Superior temporal gyrus (tissue), 1 donor: Measurements from ENCODE around the gene POU5F1.

Experiments
- DNase-seq: peaks from one replicate; pipeline ENCODE4 v3.0.0-alpha.2; 2016; ENCODE audit errors: extremely low spot score

The POU5F1 gene

DNA sequence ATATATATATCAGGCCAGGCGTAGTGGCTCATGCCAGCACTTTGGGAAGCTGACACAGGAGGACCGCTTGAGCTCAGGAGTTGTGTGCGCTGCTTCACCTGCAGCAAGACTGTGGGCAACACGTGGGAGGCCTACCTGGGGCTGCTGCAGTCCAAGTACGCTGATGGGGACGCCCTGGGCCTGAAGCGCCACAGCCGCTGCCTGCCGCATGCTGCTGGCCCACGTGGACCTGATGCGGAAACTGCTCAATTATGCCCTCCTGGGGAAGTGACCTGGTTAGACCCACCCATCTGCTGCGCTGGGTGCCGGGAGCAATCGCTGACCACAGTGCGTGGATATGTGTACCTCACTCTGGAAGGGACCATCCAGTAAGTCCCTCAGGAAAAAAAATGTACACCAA lies 29.8 kb downstream of the POU5F1 start:
- DNase-seq, result no peak

GRCh38 chr6:31139599-31139998 lies 30.9 kb downstream of the POU5F1 start:
- DNase-seq, result no peak

DNA sequence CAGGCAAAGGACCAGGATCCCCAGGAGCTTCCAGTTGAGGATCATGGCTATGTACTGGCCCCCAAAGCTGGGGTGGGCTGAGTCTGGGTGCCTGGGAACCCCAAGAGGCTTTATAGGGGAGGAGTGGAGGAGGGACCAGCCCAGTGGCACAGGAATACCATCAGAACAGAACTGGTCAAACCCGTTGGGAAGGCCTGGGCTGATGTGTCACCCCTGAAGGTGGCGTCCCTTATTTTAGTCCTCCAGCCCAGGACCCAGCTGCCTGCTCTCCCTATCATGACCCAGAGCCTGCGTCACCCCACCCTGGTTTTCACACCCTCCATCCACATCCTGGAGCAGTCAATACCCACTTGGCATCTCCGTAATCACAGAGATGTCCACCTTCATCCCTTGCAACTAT lies 31.5 kb downstream of the POU5F1 start, which contains the start of gene PSORS1C2:
PSORS1C2 (minus strand) TSS at position 85 of the 400 bp plus-strand sequence; CDS start at position 45, 40 bp downstream.
- no peak for DNase-seq

DNA sequence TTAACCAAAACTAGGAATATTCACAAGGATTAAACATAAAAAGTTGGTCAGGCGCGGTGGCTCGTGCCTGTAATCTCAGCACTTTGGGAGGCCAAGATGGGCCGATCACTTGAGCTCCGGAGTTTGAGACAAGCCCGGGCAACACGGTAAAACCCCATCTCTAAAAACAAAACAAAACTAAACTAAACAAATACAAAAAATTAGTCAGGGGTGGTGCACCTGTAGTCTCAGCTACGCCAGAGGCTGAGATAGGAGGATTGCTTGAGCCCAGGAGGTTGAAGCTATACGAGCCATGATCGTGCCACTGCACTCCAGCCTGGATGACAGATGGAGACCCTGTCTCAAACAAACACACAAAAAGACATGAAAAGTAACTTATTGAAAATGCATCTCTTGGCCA lies 34.8 kb downstream of the POU5F1 start:
- no peak for DNase-seq

DNA sequence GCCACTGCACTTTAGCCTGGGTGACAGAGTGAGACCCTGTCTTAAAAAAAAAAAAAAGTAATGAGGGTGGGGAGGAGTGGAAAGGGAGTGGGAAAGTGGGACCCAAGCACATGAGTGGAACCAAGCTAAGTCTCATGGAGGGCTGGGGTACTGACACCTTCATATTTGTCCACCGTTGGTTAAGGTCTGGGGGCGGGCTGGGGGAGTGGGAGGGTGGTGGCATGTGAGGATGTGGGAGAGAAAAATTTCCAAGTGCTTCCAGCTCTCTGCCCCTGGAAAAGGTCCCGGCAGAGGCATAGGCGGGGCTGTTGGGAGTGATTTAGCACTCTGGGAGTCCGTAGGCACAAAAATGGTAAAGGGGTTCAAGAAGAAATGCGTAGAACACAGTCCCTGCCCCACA lies 37.7 kb downstream of the POU5F1 start:
- no peak for DNase-seq

DNA sequence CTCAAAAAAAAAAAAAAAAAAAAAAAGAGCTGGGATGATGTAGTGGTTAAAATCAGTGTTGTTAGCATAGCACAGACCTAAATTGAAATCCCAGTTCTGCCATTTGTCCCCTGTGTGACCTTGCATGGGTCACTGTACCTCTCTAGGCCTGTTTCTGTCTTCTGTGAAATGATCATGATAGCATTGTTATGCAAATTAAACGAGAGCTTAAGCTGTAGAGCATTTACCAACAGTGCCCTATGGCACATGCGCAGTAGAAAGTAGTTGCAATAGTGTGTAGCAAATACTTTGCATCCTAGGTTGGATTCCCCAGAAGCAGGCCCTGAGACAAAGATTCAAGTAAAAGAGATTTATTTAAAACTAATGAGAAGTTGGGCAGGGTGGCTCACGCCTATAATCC lies 38.9 kb downstream of the POU5F1 start:
- DNase-seq, result no peak

GRCh38 chr6:31130751-31131150 lies 39.7 kb downstream of the POU5F1 start:
- no peak for DNase-seq

- no peak for DNase-seq
These were observed 41.4 kb downstream of the POU5F1 start for GRCh38 chr6:31129130-31129529.

DNA sequence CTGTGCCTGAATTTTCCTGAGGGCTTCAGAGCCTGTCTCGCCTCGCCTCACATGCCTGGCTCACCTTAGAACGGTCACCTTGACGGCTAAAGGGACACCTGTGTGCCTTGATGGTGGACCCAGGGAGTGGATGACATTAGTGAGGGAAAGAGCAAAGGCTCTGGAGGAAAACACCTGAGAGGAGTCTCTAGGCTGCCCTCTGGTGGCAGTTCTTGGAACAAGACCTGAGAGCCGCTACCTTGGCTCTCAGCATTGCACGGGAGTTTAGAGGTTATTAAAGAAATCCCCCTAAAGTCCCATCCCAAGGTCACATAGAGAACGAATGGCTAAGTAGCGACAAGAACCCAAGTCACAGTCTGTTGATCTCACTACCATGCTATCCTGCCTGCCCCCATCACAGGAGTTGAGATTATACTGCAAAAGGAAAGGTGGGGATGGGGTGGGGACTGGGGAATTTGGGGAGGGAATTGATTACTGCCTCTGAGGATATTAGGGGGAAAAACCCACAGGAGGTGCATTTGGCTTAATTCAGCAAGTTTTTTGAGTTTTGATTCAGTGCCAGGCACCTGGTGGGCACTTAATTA lies 42.3 kb downstream of the POU5F1 start:
- peak; percentile 69 for DNase-seq

DNA sequence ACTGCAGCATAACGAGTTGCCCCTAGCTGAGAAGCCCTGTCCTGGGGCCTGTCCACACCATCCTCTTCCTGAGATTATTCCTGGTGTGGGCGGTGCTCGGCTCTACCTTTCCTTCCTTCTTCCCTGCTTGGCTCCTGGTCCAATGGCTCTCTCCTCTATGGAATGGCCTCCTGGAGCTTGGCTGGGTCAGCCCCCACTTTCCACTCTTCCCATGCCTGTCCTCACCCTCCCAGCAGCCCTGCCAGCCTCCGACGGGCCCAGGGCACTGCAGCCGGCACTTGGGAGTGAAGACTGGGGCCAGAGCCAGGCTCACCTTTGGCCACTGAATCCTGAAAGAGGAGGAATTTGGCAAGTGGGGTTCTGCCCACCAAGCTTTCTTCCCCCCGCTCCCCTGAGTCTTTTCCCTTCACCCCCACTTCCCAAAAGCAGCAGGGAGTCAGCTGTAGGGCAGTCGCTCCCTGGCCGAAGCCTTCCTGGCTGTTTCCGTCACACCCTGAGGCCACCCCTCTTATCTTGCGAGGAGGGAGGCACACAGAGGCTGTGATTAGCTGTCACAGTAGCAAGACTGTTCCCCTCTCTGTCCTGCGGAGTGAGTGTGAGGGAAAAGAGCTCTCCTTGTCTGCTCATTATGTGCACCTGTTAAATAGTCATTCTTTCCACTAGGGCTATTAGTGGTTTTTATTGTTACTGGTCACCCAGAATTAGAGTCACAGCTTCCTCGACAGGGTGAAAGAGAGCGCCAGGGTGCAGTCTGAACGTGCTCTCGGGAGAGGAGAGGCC lies 43.9 kb downstream of the POU5F1 start:
- no peak for DNase-seq

- no peak for DNase-seq
These were observed 44.7 kb downstream of the POU5F1 start for GRCh38 chr6:31125586-31126363.

DNA sequence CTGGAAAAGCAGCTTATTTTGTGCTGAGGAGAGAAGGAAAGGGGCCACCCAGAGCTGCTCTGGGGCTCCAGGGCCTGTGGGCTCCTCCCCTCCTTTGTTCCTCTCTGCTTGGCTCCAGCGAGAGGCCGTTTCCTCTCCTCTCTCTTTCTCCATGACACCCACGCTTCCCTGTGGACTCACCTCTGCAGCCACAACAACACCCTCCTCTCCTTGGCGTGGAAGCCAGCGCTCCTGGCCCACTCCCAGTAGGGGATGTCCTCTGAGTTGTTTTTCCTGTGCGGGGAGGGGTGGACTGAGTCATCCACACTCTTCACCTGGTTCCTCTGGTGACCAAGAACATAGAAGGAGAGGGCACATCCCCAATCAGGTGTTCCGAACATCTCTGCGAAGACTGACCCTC lies 45.3 kb downstream of the POU5F1 start:
- no peak for DNase-seq

DNA sequence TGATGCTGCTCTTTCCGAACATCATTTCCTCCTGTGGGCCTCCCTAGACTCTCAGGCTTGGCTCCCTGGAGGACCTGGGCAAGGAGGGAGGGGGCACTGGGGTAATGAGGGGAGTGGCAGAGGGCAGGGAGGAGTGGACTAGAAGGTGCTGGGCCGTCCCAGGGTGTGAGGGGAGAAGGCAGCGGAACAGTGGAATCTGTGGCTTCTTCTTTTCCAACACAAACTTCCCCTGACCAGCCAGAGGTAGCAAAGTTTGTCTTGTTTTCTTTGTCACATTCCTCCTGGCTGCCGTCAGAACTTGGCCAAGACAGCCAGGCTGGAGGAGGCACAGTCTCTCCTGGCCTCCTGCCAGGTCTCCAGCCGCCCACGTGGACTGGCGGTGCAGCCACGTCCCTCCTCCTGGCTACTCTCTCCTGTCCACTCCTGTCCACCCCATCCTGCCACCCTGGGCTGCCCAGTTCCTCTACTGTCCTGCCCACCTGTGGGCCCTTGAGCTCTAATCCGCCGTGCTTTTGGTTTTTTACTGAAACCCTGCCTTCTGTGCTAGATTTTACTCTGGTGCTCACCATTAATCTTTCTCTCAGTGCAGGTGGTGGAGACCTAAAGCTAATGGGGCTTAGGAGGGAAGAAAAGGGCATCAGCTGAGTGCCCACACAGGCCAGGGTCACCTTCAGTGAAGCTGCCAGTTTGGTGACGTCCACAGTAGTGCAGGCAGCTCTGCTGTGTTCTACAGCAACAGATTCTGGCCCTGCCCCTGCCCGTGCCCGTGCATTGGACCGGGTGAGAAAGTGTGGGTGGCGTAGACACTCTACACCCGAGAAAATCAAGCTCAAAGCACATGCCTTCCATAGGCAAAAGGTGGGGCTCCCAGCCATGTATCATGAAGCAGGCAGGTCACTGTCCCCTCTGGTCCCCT lies 47.4 kb downstream of the POU5F1 start:
- DNase-seq, result no peak

DNA sequence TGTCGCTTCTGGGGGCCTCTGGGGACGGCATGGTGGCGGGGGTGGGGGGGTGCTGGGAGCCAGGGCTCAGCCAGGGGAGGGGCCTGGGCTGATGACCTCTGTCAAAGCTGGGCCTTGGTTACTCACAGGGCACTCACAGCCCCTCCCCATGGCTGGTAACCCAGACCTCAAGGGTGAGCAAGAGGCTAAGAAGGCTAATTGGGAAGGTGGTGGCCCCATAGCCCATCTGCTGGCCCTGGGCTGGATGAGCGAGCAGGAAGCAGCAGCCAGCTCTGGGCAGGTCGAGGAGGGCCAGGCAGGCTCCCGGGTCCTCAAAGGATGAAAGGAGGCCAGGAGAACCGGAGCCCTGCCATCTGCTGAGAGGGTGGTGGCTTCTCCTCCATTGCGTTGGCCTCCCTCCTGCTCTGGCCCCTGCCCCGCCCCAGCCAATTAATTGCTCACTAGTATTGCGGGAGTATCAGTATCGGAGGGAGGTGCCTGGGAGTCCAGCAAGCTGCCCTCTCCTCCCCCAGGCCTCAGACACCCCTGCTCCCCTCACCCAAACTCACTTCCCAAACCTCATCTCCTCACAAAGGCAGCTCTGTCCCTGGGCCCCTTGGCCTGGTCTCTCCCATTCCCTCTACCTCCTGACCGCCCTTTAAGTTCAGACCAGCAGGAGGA lies 49.2 kb downstream of the POU5F1 start:
- DNase-seq, result no peak

- no peak for DNase-seq
These were observed 50.1 kb downstream of the POU5F1 start, which contains the start of gene CDSN for GRCh38 chr6:31120151-31120915. TSS of gene CDSN (minus strand) at chr6:31120446. CDS start at chr6:31120419, 27 bp downstream.

- no peak for DNase-seq
These were observed 52.3 kb downstream of the POU5F1 start for GRCh38 chr6:31118178-31118577.

DNA sequence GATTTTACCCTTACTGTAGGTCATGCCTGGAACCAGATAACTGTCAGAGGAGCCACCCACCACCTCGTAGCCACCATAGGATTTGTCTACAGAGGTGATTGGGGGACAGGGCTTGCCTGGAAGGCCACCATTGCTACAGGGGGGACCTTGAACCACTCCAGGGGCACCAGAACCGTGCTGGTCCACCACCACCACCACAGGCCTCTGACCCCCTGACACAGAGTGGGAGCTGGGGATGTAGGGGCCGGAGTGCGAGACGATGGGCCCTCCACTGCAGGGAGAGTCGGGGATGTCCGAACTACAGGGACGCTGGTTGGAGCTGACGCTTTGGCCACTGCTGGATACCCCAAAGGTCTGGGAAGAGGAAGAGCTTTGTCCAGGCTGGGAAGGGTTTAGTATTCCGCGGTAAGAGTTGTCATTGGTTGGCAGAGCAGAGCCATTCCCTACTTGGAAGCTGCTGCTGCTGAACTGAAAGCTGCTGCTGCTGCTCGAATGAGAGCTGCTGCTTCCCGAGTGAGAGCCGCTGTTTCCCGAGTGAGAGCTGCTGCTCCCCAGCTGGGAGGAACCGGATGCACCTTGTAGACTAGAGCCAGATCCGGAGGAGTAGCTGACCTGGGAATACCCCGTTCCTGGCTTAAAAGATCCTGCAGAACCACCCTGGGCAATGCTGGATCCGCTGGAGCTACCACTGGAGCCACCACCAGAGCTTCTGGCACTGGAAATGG lies 53.7 kb downstream of the POU5F1 start:
- no peak for DNase-seq

GRCh38 chr6:31115941-31116560 lies 54.4 kb downstream of the POU5F1 start:
- no peak for DNase-seq
